SKM-1 treated with dmso at 0.1 percent for 144 hours (cell line): ENCODE data around the gene C5.

ENCODE experiments used
- DNase-seq: peaks from one replicate; lab custom pipeline; 2025; ENCODE audit not compliant: unreplicated experiment; lab: John Stamatoyannopoulos, UW

The C5 gene

GRCh38 chr9:120927269-120928014 lies 122.6 kb downstream of the C5 start:
- DNase-seq = no peak

GRCh38 chr9:120926397-120926928 lies 123.6 kb downstream of the C5 start, which contains the start of gene TRAF1:
Gene TRAF1 (minus strand): TSS chr9:120926796. CDS start chr9:120926075, 721 bp downstream.
- peak; percentile 89 for DNase-seq

- no peak for DNase-seq
Observed at GRCh38 chr9:120925535-120926396, 124.3 kb downstream of the C5 start.

- no peak for DNase-seq
Observed at GRCh38 chr9:120924698-120925534, 125.2 kb downstream of the C5 start.

DNA sequence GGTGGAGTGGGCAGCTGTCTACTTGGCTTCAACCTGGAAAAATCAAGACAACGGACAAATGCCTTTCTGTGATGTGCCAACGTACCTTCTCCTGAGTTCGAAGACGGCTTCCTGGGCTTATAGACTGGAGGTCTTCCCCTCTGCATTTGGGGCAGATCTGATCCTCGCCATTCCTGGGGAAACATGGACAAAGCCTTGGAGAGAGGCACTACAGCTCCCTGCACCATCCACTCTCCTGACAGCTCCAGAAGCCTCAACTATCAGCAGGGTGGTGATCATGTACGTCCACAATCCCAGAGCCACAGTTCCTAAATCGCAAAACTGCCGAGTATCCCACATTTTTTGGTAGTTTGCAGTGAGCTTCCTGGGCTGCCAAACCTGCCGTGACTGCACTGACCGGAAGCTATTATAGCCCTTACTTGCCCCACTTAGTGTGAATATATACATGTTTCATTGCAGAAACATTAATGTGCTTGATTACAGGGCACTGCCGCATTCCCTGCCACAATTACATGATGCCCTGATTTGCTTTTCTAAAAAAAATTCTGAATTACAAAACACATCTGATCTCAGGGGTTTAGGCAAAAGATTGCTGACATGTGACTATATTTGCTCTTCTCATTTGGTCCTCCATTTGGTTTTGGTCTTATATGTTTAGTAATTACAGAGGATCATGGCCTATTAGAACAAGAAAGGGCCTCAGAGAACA lies 126.3 kb downstream of the C5 start:
- DNase-seq = no peak

- DNase-seq = no peak
Observed at GRCh38 chr9:120922404-120923195, 127.5 kb downstream of the C5 start.

DNA sequence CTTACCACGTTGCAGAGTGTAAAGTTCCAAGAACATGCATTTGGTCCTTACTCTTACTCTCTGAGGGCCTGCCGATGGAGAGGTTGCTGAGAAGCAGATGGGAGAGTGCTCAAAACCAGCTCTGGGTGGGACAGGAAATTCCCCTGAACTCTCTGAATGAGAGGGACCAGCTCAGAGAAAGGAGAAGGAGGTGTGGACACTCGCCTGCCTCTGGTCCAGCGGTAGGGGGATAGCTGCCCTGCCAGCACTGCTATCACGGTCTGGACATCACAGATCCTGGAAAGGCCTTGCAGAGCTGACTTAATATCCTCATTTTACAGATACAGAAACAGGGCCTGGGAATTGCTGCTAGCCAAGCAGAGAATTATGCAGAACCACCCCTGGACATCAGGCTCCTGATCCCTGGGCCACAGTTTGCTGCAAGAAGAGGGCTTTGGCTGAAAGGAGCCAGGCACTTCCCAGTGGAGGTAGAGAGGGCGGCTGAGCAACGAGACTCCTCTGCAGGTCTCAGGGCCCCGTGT lies 128.4 kb downstream of the C5 start:
- no peak for DNase-seq

- DNase-seq = no peak
Observed at GRCh38 chr9:120920806-120921178, 129.3 kb downstream of the C5 start.

DNA sequence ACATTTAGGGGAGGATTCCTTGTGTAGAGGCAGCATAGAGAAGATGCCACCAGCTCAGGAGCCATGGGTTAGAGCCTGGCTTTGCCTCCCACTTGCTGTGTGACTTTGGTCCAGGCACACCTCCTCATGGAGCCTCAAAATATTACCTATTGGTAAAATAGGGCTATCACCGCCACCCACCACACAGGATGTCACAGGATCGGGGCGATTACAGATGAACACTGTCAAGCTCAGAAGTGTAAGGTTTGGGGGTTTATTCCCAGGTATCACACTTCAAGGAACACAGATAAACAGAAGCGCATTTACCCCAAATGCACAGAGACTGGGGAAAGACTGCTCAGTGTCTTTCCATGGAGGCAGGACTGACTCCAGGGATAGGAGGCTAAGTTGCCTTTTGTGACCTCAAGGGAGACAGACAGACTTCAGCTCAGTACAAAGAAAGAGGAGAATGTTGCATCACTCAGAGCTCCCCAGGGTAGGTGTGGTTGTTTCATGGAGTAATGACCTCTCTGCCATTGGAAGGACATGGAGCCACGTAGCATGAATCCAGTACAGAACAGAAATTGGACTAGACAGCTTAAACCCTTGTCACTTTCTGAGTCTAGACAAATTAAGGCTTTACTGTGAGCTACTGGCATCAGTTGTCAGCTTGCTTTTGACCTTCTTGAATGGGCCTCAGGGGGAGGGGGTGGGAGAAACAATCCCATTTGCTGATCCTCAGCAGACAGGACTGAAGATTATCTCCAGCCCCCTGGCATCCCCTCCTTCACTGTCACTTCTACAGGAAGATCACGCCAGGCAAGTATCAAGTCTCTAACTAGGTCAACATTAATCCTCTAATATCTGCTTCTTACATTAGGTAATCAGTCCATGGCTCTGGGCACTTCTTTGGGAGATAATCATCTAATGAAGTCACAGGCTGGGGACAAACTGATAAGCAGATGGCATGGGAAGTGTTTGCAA lies 130.0 kb downstream of the C5 start:
- no peak for DNase-seq

GRCh38 chr9:120918931-120919842 lies 130.9 kb downstream of the C5 start:
- no peak for DNase-seq

GRCh38 chr9:120917929-120918762 lies 131.9 kb downstream of the C5 start:
- DNase-seq = no peak

GRCh38 chr9:120916991-120917880 lies 132.8 kb downstream of the C5 start:
- no peak for DNase-seq

DNA sequence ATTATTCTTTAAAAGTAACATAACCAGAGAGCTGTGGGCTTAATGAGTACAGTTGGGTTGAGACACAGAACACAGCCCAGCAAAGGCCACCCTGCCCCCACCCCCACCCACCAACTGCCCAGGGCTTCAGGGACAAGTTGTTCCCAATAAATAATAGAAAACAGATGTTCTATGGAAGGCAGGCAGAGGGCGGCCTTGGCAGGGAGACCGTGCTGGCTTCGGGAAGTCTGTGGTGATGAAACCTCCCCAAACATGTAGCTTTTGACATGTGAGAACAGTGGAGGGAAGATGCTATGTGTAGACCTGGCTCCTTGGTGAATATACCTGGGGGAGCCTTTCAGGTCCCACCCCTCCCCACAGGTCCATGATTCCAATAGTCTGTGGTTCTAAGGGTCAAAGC lies 133.5 kb downstream of the C5 start:
- DNase-seq = no peak

GRCh38 chr9:120915854-120916470 lies 134.1 kb downstream of the C5 start:
- no peak for DNase-seq

GRCh38 chr9:120914953-120915352 lies 135.1 kb downstream of the C5 start:
- DNase-seq = no peak
